MM.1S (cell line): Measurements from ENCODE around the gene NPC1.

ENCODE experiments used
- DNase-seq: peaks from one replicate; pipeline ENCODE4 v3.0.0-alpha.2; 2015
- H2AFZ ChIP-seq: fragments of 300-600 bp; sonication (generic); 2 replicates; pipeline ENCODE4 v1.6.0; 2016; ENCODE audit warnings: antibody characterized with exemption, low read length
- H3F3A ChIP-seq: fragments of 300-600 bp; sonication (generic); 2 replicates; pipeline ENCODE4 v1.6.1; 2016; ENCODE audit warnings: mild to moderate bottlenecking, antibody characterized with exemption, low read length, moderate library complexity, mixed read lengths; ENCODE audit not compliant: insufficient read depth
- H3K27ac ChIP-seq: fragments of 300-600 bp; sonication (generic); 2 replicates; pipeline ENCODE4 v1.5.1; 2016; ENCODE audit warnings: mild to moderate bottlenecking, low read length
- H3K27me3 ChIP-seq: fragments of 300-600 bp; sonication (generic); replicated peaks from 2 replicates; pipeline ENCODE4 v1.6.0; 2016; ENCODE audit warnings: low read length; ENCODE audit not compliant: insufficient read depth
- H3K36me3 ChIP-seq: fragments of 300-600 bp; sonication (generic); replicated peaks from 2 replicates; pipeline ENCODE4 v1.6.1; 2016; ENCODE audit warnings: mild to moderate bottlenecking, low read length, mixed read lengths; ENCODE audit not compliant: insufficient read depth
- H3K4me1 ChIP-seq: fragments of 300-600 bp; sonication (generic); 2 replicates; pipeline ENCODE4 v1.6.1; 2016; ENCODE audit warnings: low read length, mixed read lengths
- H3K4me2 ChIP-seq: fragments of 300-600 bp; sonication (generic); 2 replicates; pipeline ENCODE4 v1.6.0; 2016; ENCODE audit warnings: low read depth, low read length
- H3K4me3 ChIP-seq: fragments of 300-600 bp; sonication (generic); 2 replicates; pipeline ENCODE4 v1.5.1; 2016; ENCODE audit warnings: low read length, mixed read lengths
- H3K79me2 ChIP-seq: fragments of 300-600 bp; sonication (generic); 2 replicates; pipeline ENCODE4 v1.6.1; 2016; ENCODE audit warnings: mixed run types, low read length, mixed read lengths
- H3K9ac ChIP-seq: fragments of 300-600 bp; sonication (generic); 2 replicates; pipeline ENCODE4 v1.6.1; 2016; ENCODE audit warnings: low read length, mixed read lengths
- H3K9me2 ChIP-seq: fragments of 300-600 bp; sonication (generic); replicated peaks from 2 replicates; pipeline ENCODE4 v1.6.1; 2016; ENCODE audit warnings: mild to moderate bottlenecking, low read length, mixed read lengths; ENCODE audit not compliant: insufficient read depth
- H3K9me3 ChIP-seq: fragments of 300-600 bp; sonication (generic); replicated peaks from 2 replicates; pipeline ENCODE4 v1.6.1; 2016; ENCODE audit warnings: mild to moderate bottlenecking, low read length, mixed read lengths; ENCODE audit not compliant: insufficient read depth
- H4K20me1 ChIP-seq: fragments of 300-600 bp; sonication (generic); 2 replicates; pipeline ENCODE4 v1.6.1; 2016; ENCODE audit warnings: mild to moderate bottlenecking, low read length, moderate library complexity, mixed read lengths; ENCODE audit not compliant: insufficient read depth
- EZH2 ChIP-seq: fragments of 300-600 bp; sonication (generic); optimal IDR thresholded peaks from 2 replicates; pipeline ENCODE3; 2017; ENCODE audit warnings: low read depth, mild to moderate bottlenecking, antibody characterized with exemption, low read length, mixed read lengths
- EZH2phosphoT487 ChIP-seq: fragments of 300-600 bp; sonication (generic); IDR thresholded peaks from 2 replicates; pipeline ENCODE4 v1.6.1; 2018; ENCODE audit warnings: antibody characterized with exemption, low read length
- TF ChIP-seq, protein P1 (sequence below): fragments of 300-600 bp; sonication (generic); IDR thresholded peaks from 2 replicates; pipeline ENCODE4 v1.5.1; 2016; ENCODE audit warnings: antibody characterized with exemption, low read length, mixed read lengths

NPC1 gene

DNA sequence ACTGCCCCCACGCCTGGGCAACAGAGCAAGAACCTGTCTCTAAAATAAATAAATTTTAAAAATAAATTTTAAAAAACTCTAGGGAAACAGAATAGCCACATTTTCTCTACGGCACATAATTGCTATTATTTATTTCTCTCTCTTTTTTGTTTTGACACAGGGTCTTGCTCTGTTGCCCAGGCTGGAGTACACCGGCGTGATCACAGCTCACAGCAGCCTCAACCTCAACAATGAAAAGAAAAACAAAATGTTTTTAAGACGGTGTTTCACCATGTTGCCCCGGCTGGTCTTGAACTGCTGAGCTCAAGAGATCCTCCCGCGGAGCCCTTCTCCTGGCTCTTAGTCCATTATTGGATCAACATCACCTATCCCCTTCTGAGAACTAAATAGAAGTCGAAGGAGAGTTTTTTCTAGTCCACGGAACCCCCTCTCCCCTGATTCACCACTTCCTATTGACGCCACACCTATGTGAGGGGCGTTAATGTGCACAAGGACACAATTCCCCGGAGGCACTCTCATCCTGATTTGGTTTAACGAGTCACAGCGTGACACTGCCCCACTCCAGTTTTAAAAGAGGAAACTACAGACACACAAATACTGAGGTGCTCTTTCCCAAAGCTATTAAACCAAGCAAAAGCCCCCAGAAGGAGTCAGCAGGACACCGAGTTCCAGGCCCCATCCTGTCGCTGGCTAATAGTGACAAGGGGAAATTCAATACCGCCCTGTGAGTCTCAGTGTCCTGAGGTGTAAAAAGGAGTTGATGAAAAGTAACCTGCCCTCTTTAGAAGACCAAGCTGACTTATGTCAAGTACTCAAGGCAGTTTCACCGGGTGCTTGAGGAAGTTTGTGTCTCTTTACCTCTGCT, 1.1 kb downstream of the NPC1 start:
- H3K4me3 ChIP-seq, result peak overlapping the region; percentile 95
- H2AFZ ChIP-seq, result peak overlapping the region; percentile 89; the same call in 1 of the 2 replicates
- peak overlapping the region; percentile 97 for H3K9ac ChIP-seq
- H3K79me2 ChIP-seq, result peaks cover 53% of the 10 kb centered on the region
- no peaks in the 10 kb centered on the region for H3K27me3 ChIP-seq
- no peak for TF ChIP-seq EZH2phosphoT487
- TF ChIP-seq, protein P1, sequence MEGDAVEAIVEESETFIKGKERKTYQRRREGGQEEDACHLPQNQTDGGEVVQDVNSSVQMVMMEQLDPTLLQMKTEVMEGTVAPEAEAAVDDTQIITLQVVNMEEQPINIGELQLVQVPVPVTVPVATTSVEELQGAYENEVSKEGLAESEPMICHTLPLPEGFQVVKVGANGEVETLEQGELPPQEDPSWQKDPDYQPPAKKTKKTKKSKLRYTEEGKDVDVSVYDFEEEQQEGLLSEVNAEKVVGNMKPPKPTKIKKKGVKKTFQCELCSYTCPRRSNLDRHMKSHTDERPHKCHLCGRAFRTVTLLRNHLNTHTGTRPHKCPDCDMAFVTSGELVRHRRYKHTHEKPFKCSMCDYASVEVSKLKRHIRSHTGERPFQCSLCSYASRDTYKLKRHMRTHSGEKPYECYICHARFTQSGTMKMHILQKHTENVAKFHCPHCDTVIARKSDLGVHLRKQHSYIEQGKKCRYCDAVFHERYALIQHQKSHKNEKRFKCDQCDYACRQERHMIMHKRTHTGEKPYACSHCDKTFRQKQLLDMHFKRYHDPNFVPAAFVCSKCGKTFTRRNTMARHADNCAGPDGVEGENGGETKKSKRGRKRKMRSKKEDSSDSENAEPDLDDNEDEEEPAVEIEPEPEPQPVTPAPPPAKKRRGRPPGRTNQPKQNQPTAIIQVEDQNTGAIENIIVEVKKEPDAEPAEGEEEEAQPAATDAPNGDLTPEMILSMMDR, result no peak
- TF ChIP-seq EZH2, result no peak
- peak overlapping the region; percentile 84 for H3K4me2 ChIP-seq
- no peaks in the 10 kb centered on the region for H3K9me3 ChIP-seq
- H3K4me1 ChIP-seq, result peaks cover 12% of the 10 kb centered on the region; the same call in 1 of the 2 replicates
- DNase-seq, result peak; percentile 30
- no peaks in the 10 kb centered on the region for H3K9me2 ChIP-seq
- H3K27ac ChIP-seq, result peak overlapping the region; percentile 95; the same call in 1 of the 2 replicates
- no peaks in the 10 kb centered on the region for H3K36me3 ChIP-seq
- peaks cover 5% of the 10 kb centered on the region; the same call in 1 of the 2 replicates for H3F3A ChIP-seq
- H4K20me1 ChIP-seq, result no peaks in the 10 kb centered on the region

- Histone ChIP-seq H3K9me3 (no peaks in the 10 kb centered on the region), H3K27ac (no peak overlapping the region), H3K4me2 (no peak overlapping the region), H3F3A (peaks cover 5% of the 10 kb centered on the region; the same call in 1 of the 2 replicates), H3K79me2 (peaks cover 53% of the 10 kb centered on the region), H3K4me3 (no peak overlapping the region), H3K36me3 (no peaks in the 10 kb centered on the region), H3K27me3 (no peaks in the 10 kb centered on the region), H3K9me2 (no peaks in the 10 kb centered on the region), H4K20me1 (no peaks in the 10 kb centered on the region), H3K9ac (no peak overlapping the region), H3K4me1 (peaks cover 12% of the 10 kb centered on the region; the same call in 1 of the 2 replicates), H2AFZ (no peak overlapping the region)
- no peak for DNase-seq
- TF ChIP-seq, protein P1, result no peak
- TF ChIP-seq EZH2phosphoT487, result no peak
- no peak for TF ChIP-seq EZH2
These were observed 2.0 kb downstream of the NPC1 start for GRCh38 chr18:23584019-23584983.

DNA sequence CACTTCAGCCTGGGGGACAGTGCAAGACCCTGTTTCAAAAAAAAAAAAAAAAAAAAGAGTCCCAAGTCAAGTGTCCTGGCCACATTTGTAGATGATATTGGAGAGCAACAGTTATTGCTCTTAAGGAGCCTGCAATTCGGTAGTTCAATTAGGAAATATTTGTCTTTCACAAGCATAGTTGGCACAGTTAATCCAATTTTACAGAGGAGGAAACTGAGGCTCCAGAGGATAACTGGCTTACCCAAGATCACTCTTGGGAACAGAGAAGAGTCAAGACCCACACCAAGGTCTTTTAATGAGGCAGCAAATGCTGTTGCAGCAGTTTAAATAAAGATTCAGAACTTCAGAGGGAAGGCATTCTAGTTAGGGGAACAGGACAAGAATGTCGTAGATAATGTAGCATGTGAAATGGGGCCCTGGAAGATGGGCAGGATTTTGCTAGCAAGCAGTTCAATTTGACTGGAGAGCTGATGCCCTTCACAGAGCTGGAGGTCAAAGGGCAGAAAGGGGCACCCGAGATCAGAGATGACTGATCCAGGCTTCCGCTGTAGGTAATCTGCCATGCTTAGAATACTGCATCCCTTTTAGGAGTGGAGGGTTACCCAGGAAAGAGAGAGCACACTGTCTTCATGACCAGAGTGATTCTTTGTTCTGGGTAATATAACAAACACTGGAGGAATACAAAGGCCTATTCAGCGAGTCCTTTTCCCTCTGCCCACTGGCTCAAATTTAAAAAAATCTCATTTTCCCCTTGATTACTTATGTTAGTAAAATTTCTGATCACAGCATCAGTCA, 3.0 kb downstream of the NPC1 start:
- H3K27ac ChIP-seq, result no peak overlapping the region
- no peak overlapping the region for H3K9ac ChIP-seq
- H3K36me3 ChIP-seq, result no peaks in the 10 kb centered on the region
- H3K9me2 ChIP-seq, result no peaks in the 10 kb centered on the region
- H2AFZ ChIP-seq, result no peak overlapping the region
- H3K27me3 ChIP-seq, result no peaks in the 10 kb centered on the region
- no peaks in the 10 kb centered on the region for H3K9me3 ChIP-seq
- H4K20me1 ChIP-seq, result no peaks in the 10 kb centered on the region
- H3K4me2 ChIP-seq, result no peak overlapping the region
- no peak for DNase-seq
- H3F3A ChIP-seq, result peaks cover 5% of the 10 kb centered on the region; the same call in 1 of the 2 replicates
- H3K79me2 ChIP-seq, result peaks cover 58% of the 10 kb centered on the region
- H3K4me1 ChIP-seq, result peaks cover 16% of the 10 kb centered on the region; the same call in 1 of the 2 replicates
- TF ChIP-seq EZH2 (no peak), EZH2phosphoT487 (no peak)
- H3K4me3 ChIP-seq, result no peak overlapping the region
